HCT116 (cell line): ENCODE measurements around the gene MYEF2. TPM values are rescaled to one million over a fixed set of nuclear protein-coding genes. Genes with fewer than 3 reads are reported as not detected.

Source experiments
- ATAC-seq: fragments of 200-7000 bp; cut with Tn5 transposase; 2 replicates; pipeline ENCODE4 v1.9.1; 2020; ENCODE audit warnings: mild to moderate bottlenecking, moderate library complexity
- BruUV-seq: library from RNA; stranded (reverse); fragments of 400-500 nt; replicated peaks from 2 replicates; lab custom pipeline; 2021; lab: Mats Ljungman, UMichigan
- CTCF ChIA-PET: fragments of 300-600 bp; sonication (Branson Sonifier 250); formaldehyde crosslinking; loops from one replicate; lab custom pipeline; 2021; ENCODE audit warnings: antibody characterized with exemption; lab: Charles Lee
- POLR2A ChIA-PET: fragments of 300-600, 350-600 bp; sonication (Branson Sonifier 250); formaldehyde crosslinking; loops from one replicate; lab custom pipeline; 2021; ENCODE audit warnings: antibody characterized with exemption; lab: Charles Lee
- RAD21 ChIA-PET, 2 experiments: fragments of 300-600 bp; sonication (Branson Sonifier 250); formaldehyde crosslinking; loops; one replicate each; lab custom pipeline; 2023; ENCODE audit warnings: low total read pairs in 2 of 2; ENCODE audit not compliant: uncharacterized antibody in 2 of 2, unreplicated experiment in 2 of 2, low non-redundant PET in 1 of 2; lab: Charles Lee
- DNase-seq: peaks from one replicate; pipeline ENCODE4 v3.0.0-alpha.2; 2010; ENCODE audit warnings: low read depth, low spot score
- H2AFZ ChIP-seq: fragments of 200-600 bp; shearing (Covaris generic), sonication (generic); 2 replicates; pipeline ENCODE4 v1.6.1; 2017; ENCODE audit warnings: low read depth, mixed run types, mixed read lengths, antibody characterized with exemption, low read length; ENCODE audit not compliant: poor library complexity, severe bottlenecking
- H3K27ac ChIP-seq: 2 replicates; pipeline ENCODE4 v1.5.1; 2012; ENCODE audit warnings: low read depth, low read length
- H3K27me3 ChIP-seq: fragments of 200-600 bp; sonication (generic); 2 replicates; pipeline ENCODE4 v1.6.1; 2016; ENCODE audit warnings: mixed run types, low read length, mixed read lengths; ENCODE audit not compliant: insufficient read depth
- H3K36me3 ChIP-seq, 2 experiments: fragments of 200-500 bp in 1 of 2; fragments of 200-600 bp in 1 of 2; sonication (Bioruptor generic) in 1 of 2; sonication (generic) in 1 of 2; 2 replicates each; pipeline versions ENCODE4 v1.5.1 to v1.6.1; 2014 to 2016; ENCODE audit warnings: low read length in 2 of 2, inconsistent platforms in 1 of 2, mixed read lengths in 1 of 2, mixed run types in 1 of 2; ENCODE audit not compliant: insufficient read depth in 2 of 2, control insufficient read depth in 1 of 2
- H3K4me1 ChIP-seq, 2 experiments: fragments of 200-600 bp in 1 of 2; sonication (generic) in 1 of 2; 2 replicates each; pipeline versions ENCODE4 v1.5.1 to v1.6.1; 2012 to 2017; ENCODE audit warnings: low read length in 2 of 2, inconsistent platforms in 1 of 2, mild to moderate bottlenecking in 1 of 2, mixed read lengths in 1 of 2, mixed run types in 1 of 2, moderate library complexity in 1 of 2; ENCODE audit not compliant: insufficient read depth in 2 of 2, control insufficient read depth in 1 of 2
- H3K4me2 ChIP-seq: fragments of 200-600 bp; sonication (generic); 2 replicates; pipeline ENCODE4 v1.6.1; 2017; ENCODE audit warnings: mixed run types, low read length, mixed read lengths
- H3K4me3 ChIP-seq, 2 experiments: fragments of 200-600 bp in 1 of 2; sonication (generic) in 1 of 2; replicated peaks in 1 of 2; 2 replicates each; pipeline ENCODE4 v1.5.1; 2011 to 2016; ENCODE audit warnings: low read length in 2 of 2, control low read depth in 1 of 2, low read depth in 1 of 2, mild to moderate bottlenecking in 1 of 2, mixed read lengths in 1 of 2, mixed run types in 1 of 2
- H3K79me2 ChIP-seq: fragments of 200-600 bp; sonication (generic); 2 replicates; pipeline ENCODE4 v1.6.1; 2017; ENCODE audit warnings: mild to moderate bottlenecking, mixed run types, low read length, moderate library complexity, mixed read lengths; ENCODE audit not compliant: insufficient read depth
- H3K9ac ChIP-seq: fragments of 200-600 bp; sonication (generic); 2 replicates; pipeline ENCODE4 v1.6.1; 2016; ENCODE audit warnings: low read length, mixed read lengths
- H3K9me2 ChIP-seq: fragments of 200-600 bp; sonication (generic), shearing (Covaris generic); 2 replicates; pipeline ENCODE4 v1.6.1; 2017; ENCODE audit warnings: mixed run types, mild to moderate bottlenecking, moderate library complexity; ENCODE audit not compliant: insufficient read depth
- H3K9me3 ChIP-seq, 2 experiments: fragments of 200-500 bp in 1 of 2; fragments of 200-600 bp in 1 of 2; sonication (Bioruptor generic) in 1 of 2; sonication (generic) in 1 of 2; 2 replicates each; pipeline ENCODE4 v1.6.1; 2014 to 2017; ENCODE audit warnings: low read length in 2 of 2, mixed read lengths in 2 of 2, inconsistent platforms in 1 of 2, low read depth in 1 of 2, mild to moderate bottlenecking in 1 of 2, mixed run types in 1 of 2, moderate library complexity in 1 of 2; ENCODE audit not compliant: control insufficient read depth in 1 of 2, insufficient read depth in 1 of 2
- H4K20me1 ChIP-seq: fragments of 200-600 bp; sonication (generic), shearing (Covaris generic); 2 replicates; pipeline ENCODE4 v1.6.1; 2017; ENCODE audit warnings: mixed run types, mild to moderate bottlenecking, moderate library complexity; ENCODE audit not compliant: insufficient read depth
- CBX3 ChIP-seq: IDR thresholded peaks from 2 replicates; pipeline ENCODE4 v1.6.1; 2012; ENCODE audit warnings: low read depth
- EGR1 ChIP-seq: IDR thresholded peaks from 2 replicates; pipeline ENCODE4 v1.6.1; 2012; ENCODE audit warnings: low read depth
- EZH2 ChIP-seq: fragments of 200-600 bp; sonication (generic); IDR thresholded peaks from 2 replicates; pipeline ENCODE4 v1.6.1; 2017; ENCODE audit warnings: antibody characterized with exemption, mixed run types
- EZH2phosphoT487 ChIP-seq: fragments of 200-600 bp; IDR thresholded peaks from 2 replicates; pipeline ENCODE4 v1.6.1; 2018; ENCODE audit warnings: antibody characterized with exemption, borderline replicate concordance
- FOSL1 ChIP-seq: IDR thresholded peaks from 2 replicates; pipeline ENCODE4 v1.6.1; 2012; ENCODE audit warnings: low read depth
- POLR2A ChIP-seq: IDR thresholded peaks from 2 replicates; pipeline ENCODE4 v1.7.0; 2011; ENCODE audit warnings: borderline replicate concordance; ENCODE audit not compliant: insufficient read depth, insufficient read length; ENCODE audit errors: extremely low read depth
- POLR2AphosphoS5 ChIP-seq: IDR thresholded peaks from 2 replicates; pipeline ENCODE4 v1.6.1; 2011; ENCODE audit warnings: mild to moderate bottlenecking, low read depth, low read length, moderate library complexity
- SIN3A ChIP-seq: IDR thresholded peaks from 2 replicates; pipeline ENCODE4 v1.6.1; 2012; ENCODE audit warnings: low read depth
- SP1 ChIP-seq: IDR thresholded peaks from 2 replicates; pipeline ENCODE4 v1.6.1; 2012; ENCODE audit warnings: low read depth
- SRF ChIP-seq: IDR thresholded peaks from 2 replicates; pipeline ENCODE4 v1.6.1; 2012; ENCODE audit warnings: low read depth
- YY1 ChIP-seq: IDR thresholded peaks from 2 replicates; pipeline ENCODE4 v1.6.1; 2011; ENCODE audit warnings: low read length, low read depth, moderate library complexity, mild to moderate bottlenecking; ENCODE audit not compliant: insufficient replicate concordance; ENCODE audit errors: extremely low read depth
- ZFX ChIP-seq: fragments of 450-650 bp; IDR thresholded peaks from 2 replicates; pipeline ENCODE4 v1.6.1; 2017
- ZNF274 ChIP-seq: fragments of 200-500 bp; sonication (Bioruptor generic); IDR thresholded peaks from 2 replicates; pipeline ENCODE4 v1.6.1; 2014; ENCODE audit warnings: mild to moderate bottlenecking, low read depth, low read length, inconsistent platforms
- intact Hi-C: fragments of 100-400 bp; cut with micrococcal nuclease; formaldehyde crosslinking; loops from 2 replicates; pipeline ENCODE4 v1.10.0; 2022
- total RNA-seq: library from RNA; stranded (reverse); gene quantifications from one replicate; pipeline ENCODE4 v1.2.1, GENCODE V29; 2021; ENCODE audit not compliant: unreplicated experiment
- TF ChIP-seq, protein P1 (sequence below): IDR thresholded peaks from 2 replicates; pipeline ENCODE4 v1.6.1; 2012; ENCODE audit warnings: low read depth
- TF ChIP-seq, protein P2 (sequence below): IDR thresholded peaks from 2 replicates; pipeline ENCODE4 v1.6.1; 2012
- TF ChIP-seq, protein P3 (sequence below): IDR thresholded peaks from 2 replicates; pipeline ENCODE4 v1.6.1; 2011; ENCODE audit warnings: mild to moderate bottlenecking, low read length, moderate library complexity; ENCODE audit not compliant: insufficient replicate concordance; ENCODE audit errors: extremely low read depth
- TF ChIP-seq, protein P4 (sequence below), 3 experiments: fragments of 200-600 bp in 1 of 3; sonication (generic) in 1 of 3; IDR thresholded peaks in 2 of 3; conservative IDR thresholded peaks in 1 of 3; 2 replicates each; pipeline ENCODE4 v1.5.1; 2012 to 2017; ENCODE audit warnings: low read depth in 2 of 3, low read length in 2 of 3, antibody characterized with exemption in 1 of 3, borderline replicate concordance in 1 of 3, control low read depth in 1 of 3, mild to moderate bottlenecking in 1 of 3, mixed read lengths in 1 of 3, mixed run types in 1 of 3, moderate library complexity in 1 of 3; ENCODE audit not compliant: insufficient read depth in 1 of 3

The MYEF2 gene
- total RNA-seq, 1 experiment from 2014 or later: 0.69 TPM

DNA sequence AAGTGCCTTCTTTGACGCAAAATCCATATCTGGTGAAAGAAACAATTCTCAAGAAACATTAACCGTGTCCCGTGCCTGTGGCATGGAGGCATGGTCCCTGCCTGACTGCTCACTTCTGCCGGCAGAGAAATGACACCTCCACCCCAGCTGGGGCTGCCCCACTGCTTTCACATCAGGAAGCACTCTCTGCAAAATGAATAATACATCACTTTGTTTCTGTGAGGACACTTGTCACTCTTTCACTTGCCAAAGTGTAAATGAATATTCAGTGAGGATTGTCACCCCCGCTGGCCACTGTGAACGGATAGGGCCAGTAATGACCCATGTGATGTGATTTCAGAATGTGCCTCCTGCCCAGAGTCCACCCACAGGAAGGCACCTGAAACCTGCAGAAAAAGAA, 88.4 kb downstream of the MYEF2 start:
- Histone ChIP-seq H3K4me3 (no peak overlapping the region), H3K4me1 (no peaks in the 10 kb centered on the region), H3K4me2 (no peak overlapping the region), H3K27me3 (no peaks in the 10 kb centered on the region), H4K20me1 (no peaks in the 10 kb centered on the region), H3K27ac (no peak overlapping the region), H3K9me2 (no peaks in the 10 kb centered on the region), H2AFZ (no peak overlapping the region), H3K9me3 (peaks cover 0 to 2% of the 10 kb centered on the region in 2 experiments; a peak in 1 of 4 replicates), H3K36me3 (no peaks in the 10 kb centered on the region), H3K79me2 (no peaks in the 10 kb centered on the region), H3K9ac (no peak overlapping the region)
- ChIA-PET CTCF (no interaction called here), RAD21 (no interaction called here), POLR2A (no interaction called here)
- ATAC-seq (no peak), DNase-seq (no peak)
- BruUV-seq: no TSS peak
- intact Hi-C loops: no loop called here
- TF ChIP-seq SP1 (no peak), ZFX (no peak), SIN3A (no peak), EZH2phosphoT487 (no peak), EGR1 (no peak), SRF (no peak), ZNF274 (no peak), YY1 (no peak), EZH2 (no peak), CBX3 (no peak), POLR2AphosphoS5 (no peak), POLR2A (no peak), FOSL1 (no peak)
- TF ChIP-seq, protein P1, sequence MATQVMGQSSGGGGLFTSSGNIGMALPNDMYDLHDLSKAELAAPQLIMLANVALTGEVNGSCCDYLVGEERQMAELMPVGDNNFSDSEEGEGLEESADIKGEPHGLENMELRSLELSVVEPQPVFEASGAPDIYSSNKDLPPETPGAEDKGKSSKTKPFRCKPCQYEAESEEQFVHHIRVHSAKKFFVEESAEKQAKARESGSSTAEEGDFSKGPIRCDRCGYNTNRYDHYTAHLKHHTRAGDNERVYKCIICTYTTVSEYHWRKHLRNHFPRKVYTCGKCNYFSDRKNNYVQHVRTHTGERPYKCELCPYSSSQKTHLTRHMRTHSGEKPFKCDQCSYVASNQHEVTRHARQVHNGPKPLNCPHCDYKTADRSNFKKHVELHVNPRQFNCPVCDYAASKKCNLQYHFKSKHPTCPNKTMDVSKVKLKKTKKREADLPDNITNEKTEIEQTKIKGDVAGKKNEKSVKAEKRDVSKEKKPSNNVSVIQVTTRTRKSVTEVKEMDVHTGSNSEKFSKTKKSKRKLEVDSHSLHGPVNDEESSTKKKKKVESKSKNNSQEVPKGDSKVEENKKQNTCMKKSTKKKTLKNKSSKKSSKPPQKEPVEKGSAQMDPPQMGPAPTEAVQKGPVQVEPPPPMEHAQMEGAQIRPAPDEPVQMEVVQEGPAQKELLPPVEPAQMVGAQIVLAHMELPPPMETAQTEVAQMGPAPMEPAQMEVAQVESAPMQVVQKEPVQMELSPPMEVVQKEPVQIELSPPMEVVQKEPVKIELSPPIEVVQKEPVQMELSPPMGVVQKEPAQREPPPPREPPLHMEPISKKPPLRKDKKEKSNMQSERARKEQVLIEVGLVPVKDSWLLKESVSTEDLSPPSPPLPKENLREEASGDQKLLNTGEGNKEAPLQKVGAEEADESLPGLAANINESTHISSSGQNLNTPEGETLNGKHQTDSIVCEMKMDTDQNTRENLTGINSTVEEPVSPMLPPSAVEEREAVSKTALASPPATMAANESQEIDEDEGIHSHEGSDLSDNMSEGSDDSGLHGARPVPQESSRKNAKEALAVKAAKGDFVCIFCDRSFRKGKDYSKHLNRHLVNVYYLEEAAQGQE: no peak
- TF ChIP-seq, protein P2, sequence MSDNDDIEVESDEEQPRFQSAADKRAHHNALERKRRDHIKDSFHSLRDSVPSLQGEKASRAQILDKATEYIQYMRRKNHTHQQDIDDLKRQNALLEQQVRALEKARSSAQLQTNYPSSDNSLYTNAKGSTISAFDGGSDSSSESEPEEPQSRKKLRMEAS: no peak
- TF ChIP-seq, protein P3, sequence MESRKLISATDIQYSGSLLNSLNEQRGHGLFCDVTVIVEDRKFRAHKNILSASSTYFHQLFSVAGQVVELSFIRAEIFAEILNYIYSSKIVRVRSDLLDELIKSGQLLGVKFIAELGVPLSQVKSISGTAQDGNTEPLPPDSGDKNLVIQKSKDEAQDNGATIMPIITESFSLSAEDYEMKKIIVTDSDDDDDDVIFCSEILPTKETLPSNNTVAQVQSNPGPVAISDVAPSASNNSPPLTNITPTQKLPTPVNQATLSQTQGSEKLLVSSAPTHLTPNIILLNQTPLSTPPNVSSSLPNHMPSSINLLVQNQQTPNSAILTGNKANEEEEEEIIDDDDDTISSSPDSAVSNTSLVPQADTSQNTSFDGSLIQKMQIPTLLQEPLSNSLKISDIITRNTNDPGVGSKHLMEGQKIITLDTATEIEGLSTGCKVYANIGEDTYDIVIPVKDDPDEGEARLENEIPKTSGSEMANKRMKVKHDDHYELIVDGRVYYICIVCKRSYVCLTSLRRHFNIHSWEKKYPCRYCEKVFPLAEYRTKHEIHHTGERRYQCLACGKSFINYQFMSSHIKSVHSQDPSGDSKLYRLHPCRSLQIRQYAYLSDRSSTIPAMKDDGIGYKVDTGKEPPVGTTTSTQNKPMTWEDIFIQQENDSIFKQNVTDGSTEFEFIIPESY: no peak
- TF ChIP-seq, protein P4, sequence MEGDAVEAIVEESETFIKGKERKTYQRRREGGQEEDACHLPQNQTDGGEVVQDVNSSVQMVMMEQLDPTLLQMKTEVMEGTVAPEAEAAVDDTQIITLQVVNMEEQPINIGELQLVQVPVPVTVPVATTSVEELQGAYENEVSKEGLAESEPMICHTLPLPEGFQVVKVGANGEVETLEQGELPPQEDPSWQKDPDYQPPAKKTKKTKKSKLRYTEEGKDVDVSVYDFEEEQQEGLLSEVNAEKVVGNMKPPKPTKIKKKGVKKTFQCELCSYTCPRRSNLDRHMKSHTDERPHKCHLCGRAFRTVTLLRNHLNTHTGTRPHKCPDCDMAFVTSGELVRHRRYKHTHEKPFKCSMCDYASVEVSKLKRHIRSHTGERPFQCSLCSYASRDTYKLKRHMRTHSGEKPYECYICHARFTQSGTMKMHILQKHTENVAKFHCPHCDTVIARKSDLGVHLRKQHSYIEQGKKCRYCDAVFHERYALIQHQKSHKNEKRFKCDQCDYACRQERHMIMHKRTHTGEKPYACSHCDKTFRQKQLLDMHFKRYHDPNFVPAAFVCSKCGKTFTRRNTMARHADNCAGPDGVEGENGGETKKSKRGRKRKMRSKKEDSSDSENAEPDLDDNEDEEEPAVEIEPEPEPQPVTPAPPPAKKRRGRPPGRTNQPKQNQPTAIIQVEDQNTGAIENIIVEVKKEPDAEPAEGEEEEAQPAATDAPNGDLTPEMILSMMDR (IDR thresholded peaks at IDR 0.05 in 2 of 3, conservative IDR thresholded peaks at IDR 0.05 in 1 of 3; ENCODE audit: borderline replicate concordance in 1 of 3, insufficient read depth in 1 of 3, low read depth in 2 of 3, low read length in 2 of 3): no peak
